Glutamatergic neuron (in vitro differentiated cells): ENCODE data around the gene ZFHX3. TPM values are rescaled to one million over a fixed set of nuclear protein-coding genes. Genes with fewer than 3 reads are reported as not detected.
"Not testable (repeated sequence)": the region's sequence is repeated elsewhere in the genome, so short reads cannot be mapped to it uniquely, and the experiment has no call there.

Experiments used
- DNase-seq: peaks from one replicate; pipeline ENCODE4 v3.0.0; 2022
- H3K27ac Mint-ChIP-seq: one replicate; pipeline ENCODE4 v1.8.0; 2020; ENCODE audit warnings: mild to moderate bottlenecking, mixed read lengths, inconsistent platforms; ENCODE audit not compliant: unreplicated experiment
- H3K27me3 Mint-ChIP-seq: one replicate; pipeline ENCODE4 v1.8.0; 2020; ENCODE audit warnings: mild to moderate bottlenecking, moderate library complexity, mixed read lengths, inconsistent platforms; ENCODE audit not compliant: unreplicated experiment
- H3K36me3 Mint-ChIP-seq: one replicate; pipeline ENCODE4 v1.8.0; 2020; ENCODE audit warnings: mild to moderate bottlenecking, mixed read lengths, inconsistent platforms; ENCODE audit not compliant: unreplicated experiment
- H3K4me1 Mint-ChIP-seq: one replicate; pipeline ENCODE4 v1.8.0; 2020; ENCODE audit warnings: mild to moderate bottlenecking, low read depth, mixed read lengths, inconsistent platforms; ENCODE audit not compliant: unreplicated experiment
- H3K4me3 Mint-ChIP-seq: one replicate; pipeline ENCODE4 v1.8.0; 2020; ENCODE audit warnings: mild to moderate bottlenecking, mixed read lengths, inconsistent platforms; ENCODE audit not compliant: unreplicated experiment
- H3K9me3 Mint-ChIP-seq: one replicate; pipeline ENCODE4 v1.8.0; 2020; ENCODE audit warnings: mild to moderate bottlenecking, moderate library complexity, mixed read lengths, inconsistent platforms; ENCODE audit not compliant: unreplicated experiment
- total RNA-seq: library from RNA; stranded (reverse); fragmentation: NEBNext Ultra II Directional; extraction: Animal tissue kit (Norgen Biotek cat#: 25700); gene quantifications from one replicate; pipeline ENCODE4 v1.2.1, GENCODE V29; 2021; ENCODE audit not compliant: unreplicated experiment
- TF ChIP-seq, protein P1 (sequence below): fragments of 200-600 bp; sonication (generic); IDR thresholded peaks from one replicate; pipeline ENCODE4 v1.5.0; 2021; ENCODE audit not compliant: partially characterized antibody, unreplicated experiment

The ZFHX3 gene
- total RNA-seq, 1 donor from 2014 or later, result 6.8 TPM

DNA sequence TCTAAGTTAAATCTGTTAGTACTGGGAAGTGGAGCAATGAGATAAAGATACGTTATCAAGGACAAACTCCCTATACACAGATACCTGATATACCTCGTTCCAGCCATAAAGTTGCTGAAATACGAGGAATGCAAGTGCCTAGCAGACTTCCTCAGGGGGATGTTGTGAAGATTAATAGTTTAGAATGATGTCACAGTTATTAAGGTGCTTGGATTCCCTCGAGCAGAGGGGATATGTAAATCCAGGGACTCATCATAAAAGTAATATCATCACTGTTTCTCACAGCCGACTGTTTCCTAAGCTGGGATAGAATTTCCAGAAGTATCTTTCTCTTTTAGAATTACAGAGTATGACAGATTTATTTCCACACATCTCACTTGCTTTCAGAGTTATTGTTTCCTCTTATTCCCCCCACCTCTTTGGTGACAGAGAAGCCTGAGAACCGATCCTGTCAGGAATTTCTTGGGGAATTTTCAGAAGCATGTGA lies 28.4 kb upstream of the ZFHX3 start:
- Mint-ChIP-seq H3K27me3 (peaks cover 3% of the 10 kb centered on the region), H3K9me3 (peaks cover 2% of the 10 kb centered on the region), H3K4me1 (peaks cover 2% of the 10 kb centered on the region), H3K4me3 (no peak overlapping the region), H3K27ac (no peak overlapping the region), H3K36me3 (no peaks in the 10 kb centered on the region)
- TF ChIP-seq, protein P1, sequence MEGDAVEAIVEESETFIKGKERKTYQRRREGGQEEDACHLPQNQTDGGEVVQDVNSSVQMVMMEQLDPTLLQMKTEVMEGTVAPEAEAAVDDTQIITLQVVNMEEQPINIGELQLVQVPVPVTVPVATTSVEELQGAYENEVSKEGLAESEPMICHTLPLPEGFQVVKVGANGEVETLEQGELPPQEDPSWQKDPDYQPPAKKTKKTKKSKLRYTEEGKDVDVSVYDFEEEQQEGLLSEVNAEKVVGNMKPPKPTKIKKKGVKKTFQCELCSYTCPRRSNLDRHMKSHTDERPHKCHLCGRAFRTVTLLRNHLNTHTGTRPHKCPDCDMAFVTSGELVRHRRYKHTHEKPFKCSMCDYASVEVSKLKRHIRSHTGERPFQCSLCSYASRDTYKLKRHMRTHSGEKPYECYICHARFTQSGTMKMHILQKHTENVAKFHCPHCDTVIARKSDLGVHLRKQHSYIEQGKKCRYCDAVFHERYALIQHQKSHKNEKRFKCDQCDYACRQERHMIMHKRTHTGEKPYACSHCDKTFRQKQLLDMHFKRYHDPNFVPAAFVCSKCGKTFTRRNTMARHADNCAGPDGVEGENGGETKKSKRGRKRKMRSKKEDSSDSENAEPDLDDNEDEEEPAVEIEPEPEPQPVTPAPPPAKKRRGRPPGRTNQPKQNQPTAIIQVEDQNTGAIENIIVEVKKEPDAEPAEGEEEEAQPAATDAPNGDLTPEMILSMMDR, result no peak
- no peak for DNase-seq

DNA sequence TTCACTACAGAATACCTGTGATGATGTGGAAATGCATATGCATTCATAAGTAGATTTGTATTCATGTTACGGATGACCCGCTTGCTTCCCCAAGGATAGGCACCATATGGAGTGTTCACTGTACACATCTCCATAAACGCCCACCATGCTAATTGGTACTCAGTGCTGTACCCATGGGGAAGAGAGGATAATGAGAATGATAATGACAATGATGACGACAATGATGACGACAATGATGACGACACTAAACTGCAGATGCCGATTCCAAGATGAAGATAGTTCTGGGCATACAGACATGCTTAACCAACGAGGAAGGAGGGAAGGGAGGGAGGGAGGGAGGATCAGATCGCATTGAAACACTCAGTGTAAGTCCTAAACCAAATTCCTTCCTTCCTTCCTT lies 26.5 kb upstream of the ZFHX3 start:
- Mint-ChIP-seq H3K9me3 (peaks cover 3% of the 10 kb centered on the region), H3K36me3 (no peaks in the 10 kb centered on the region), H3K4me1 (peaks cover 11% of the 10 kb centered on the region), H3K27ac (no peak overlapping the region), H3K27me3 (peaks cover 8% of the 10 kb centered on the region), H3K4me3 (no peak overlapping the region)
- no peak for DNase-seq
- TF ChIP-seq, protein P1, result no peak

DNA sequence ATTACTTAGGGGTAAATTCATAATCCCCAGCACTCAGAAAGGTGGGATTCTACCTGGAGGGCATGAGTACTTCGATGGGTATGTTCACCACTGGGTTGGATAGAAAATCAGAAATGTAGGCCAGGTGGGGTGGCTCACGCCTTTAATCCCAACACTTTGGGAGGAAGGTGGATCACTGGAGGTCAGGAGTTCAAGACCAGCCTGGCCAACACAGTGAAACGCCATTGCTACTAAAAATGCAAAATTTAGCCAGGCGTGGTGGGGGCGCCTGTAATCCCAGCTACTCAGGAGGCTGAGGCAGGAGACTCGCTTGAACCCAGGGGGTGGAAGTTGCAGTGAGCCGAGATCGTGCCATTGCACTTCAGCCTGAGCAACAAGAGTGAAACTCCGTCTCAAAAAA lies 24.1 kb upstream of the ZFHX3 start:
- not testable (repeated sequence) for H3K36me3 Mint-ChIP-seq, DNase-seq, H3K27ac Mint-ChIP-seq, H3K4me3 Mint-ChIP-seq, H3K9me3 Mint-ChIP-seq
- H3K4me1 Mint-ChIP-seq, result peaks cover 14% of the 10 kb centered on the region
- peaks cover 19% of the 10 kb centered on the region for H3K27me3 Mint-ChIP-seq

DNA sequence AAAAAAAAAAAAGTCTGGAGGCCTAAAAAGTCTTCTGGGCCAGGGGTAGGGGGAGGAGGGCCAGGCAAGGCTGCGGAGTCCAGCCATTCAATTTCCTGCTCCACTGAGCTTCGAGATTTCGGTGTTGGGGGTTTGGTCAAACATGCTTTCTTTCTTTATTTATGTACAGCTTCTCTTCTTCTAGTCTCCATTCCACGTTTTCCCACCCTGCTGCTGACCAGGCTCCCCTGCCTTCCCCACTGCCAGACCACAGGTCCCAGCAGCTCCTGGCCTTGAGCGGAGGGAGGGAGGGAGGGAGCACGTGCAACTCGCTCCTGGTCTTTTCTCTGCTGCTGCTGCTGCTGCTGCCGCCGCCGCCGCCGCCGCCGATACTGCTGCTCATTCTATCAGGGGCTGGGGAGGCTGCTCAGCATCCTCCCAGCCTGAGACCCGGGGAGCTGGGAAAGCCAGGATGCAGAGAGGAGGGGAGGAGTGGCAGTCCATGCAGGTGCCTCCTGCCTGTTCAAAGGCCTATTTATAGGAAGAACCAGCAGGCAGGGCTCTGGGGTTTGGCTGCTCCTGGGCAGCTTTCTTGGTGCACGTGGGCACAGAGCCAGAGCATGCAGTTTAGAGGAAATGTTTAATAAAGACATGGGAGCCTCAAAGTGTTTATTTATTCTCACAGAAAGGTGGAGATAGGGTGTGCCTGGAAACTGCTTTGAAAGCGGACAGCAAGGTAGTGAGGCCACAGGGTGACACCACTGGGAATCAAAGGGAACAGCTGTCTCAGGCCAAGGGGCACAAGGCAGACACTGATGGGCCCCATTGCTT lies 23.4 kb upstream of the ZFHX3 start:
- TF ChIP-seq, protein P1, result no peak
- Mint-ChIP-seq H3K36me3 (no peaks in the 10 kb centered on the region), H3K4me3 (peak overlapping the region; percentile 83), H3K27ac (peak overlapping the region; percentile 75), H3K4me1 (peaks cover 14% of the 10 kb centered on the region), H3K27me3 (peaks cover 19% of the 10 kb centered on the region), H3K9me3 (peaks cover 8% of the 10 kb centered on the region)
- peak; percentile 72 for DNase-seq

DNA sequence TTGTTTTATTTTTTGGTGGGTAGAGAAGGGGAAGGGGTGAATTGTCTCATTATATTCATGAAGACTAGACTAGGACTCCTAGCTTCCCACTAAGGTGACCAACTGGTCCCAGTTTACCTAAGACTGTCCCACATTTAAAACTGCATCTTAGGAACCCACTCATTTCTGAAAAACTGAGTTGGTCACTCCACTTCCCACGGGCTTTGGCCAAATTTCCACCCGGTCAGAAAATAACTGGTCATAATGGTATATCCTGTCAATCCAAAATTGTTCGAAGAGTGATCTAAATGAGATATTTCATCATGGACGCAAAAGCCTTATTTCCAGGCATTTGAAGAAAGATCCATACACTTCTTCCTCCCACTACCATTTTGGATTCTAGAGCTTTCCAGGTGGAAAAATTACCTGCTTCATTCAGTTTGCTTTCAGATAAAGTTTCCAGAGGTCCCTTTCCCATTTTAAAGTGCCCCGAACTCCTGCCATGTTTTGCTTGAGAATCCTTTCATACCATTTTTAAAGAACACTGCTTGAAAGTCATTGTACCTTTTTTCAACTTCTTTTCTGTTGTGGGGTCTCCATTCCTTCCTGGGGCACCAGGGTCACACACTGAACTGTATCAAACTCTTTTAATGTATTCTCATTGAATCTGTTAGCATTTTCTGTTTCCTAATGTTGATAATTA lies 21.8 kb upstream of the ZFHX3 start:
- H3K4me3 Mint-ChIP-seq, result peak overlapping the region; percentile 82
- peaks cover 17% of the 10 kb centered on the region for H3K4me1 Mint-ChIP-seq
- no peak overlapping the region for H3K27ac Mint-ChIP-seq
- TF ChIP-seq, protein P1, result no peak
- H3K27me3 Mint-ChIP-seq, result peaks cover 29% of the 10 kb centered on the region
- no peak for DNase-seq
- H3K36me3 Mint-ChIP-seq, result no peaks in the 10 kb centered on the region
- H3K9me3 Mint-ChIP-seq, result peaks cover 10% of the 10 kb centered on the region
